ENCODE data around the gene C4B. TPM values are rescaled to one million over a fixed set of nuclear protein-coding genes. Genes with fewer than 3 reads are reported as not detected.
"Not testable (repeated sequence)": the region's sequence is repeated elsewhere in the genome, so short reads cannot be mapped to it uniquely, and the experiment has no call there.

C4B gene
- total RNA-seq, 1 donor from 2014 or later: 3.2 TPM

DNA sequence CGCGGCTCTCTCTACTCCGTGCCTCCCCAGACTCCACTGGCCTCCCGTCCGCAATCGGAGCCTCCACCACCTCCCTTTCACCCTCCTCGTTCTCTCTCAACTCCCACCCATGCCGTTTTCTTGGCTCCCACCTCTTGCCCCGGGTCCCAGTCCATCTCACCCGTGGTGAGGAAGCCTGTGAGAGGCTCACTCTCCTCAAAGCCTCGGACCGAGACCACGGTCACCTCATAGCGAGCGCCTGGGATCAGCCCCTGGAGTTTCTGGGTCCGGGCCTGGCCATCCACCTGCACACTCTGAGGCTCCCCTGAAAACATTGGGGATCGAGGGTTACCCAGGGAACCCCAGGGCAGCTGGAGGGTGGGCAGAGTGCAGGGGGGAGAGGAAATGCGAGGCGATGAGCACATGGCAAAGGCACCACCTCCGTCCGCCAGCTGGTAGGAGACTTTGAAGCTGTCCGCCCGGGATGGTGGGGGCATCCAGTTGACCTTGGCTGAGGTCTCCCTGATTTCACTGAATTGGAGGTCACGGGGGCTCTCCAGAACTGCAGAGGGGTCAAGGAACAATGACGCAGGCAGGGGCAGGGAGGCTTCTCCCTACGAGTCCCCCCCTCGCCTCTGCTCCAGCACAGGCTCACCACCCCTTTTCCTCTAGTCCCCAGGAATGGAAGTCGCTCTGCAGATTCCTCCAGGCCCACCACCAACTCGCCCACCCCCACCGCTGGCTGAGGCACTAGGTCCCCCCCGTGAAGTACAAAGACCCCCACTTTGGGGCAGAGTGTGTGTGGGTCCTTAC, 29.2 kb downstream of the C4B start:
- not testable (repeated sequence) for H3K9me3 ChIP-seq (ENCODE audit: insufficient read depth, low read depth, low read length); H3K36me3 ChIP-seq (ENCODE audit: insufficient read depth, low read length); DNase-seq (ENCODE audit: low read depth); H3K4me3 Mint-ChIP-seq (ENCODE audit: unreplicated experiment); H3K27me3 Mint-ChIP-seq (ENCODE audit: low read depth, unreplicated experiment); H3K4me3 ChIP-seq (ENCODE audit: insufficient read depth, low read depth, low read length); H4K20me1 ChIP-seq (ENCODE audit: insufficient read depth, low read length); H3K4me2 ChIP-seq (ENCODE audit: low read length); H3K36me3 Mint-ChIP-seq (ENCODE audit: low read depth, unreplicated experiment); H2AFZ ChIP-seq (ENCODE audit: low read depth, low read length); H3K27ac Mint-ChIP-seq (ENCODE audit: unreplicated experiment); FAIRE-seq; H3K9ac ChIP-seq (ENCODE audit: low read length); H3K4me1 Mint-ChIP-seq (ENCODE audit: low read depth, unreplicated experiment); H3K27me3 ChIP-seq (ENCODE audit: insufficient read depth, low read length); H3K9me3 Mint-ChIP-seq (ENCODE audit: unreplicated experiment); H3K79me2 ChIP-seq (ENCODE audit: insufficient read depth, low read length); H3K27ac ChIP-seq (ENCODE audit: low read depth, low read length)
- H3K4me1 ChIP-seq (ENCODE audit: insufficient read depth, low read length): peaks cover 20% of the 10 kb centered on the region

- not testable (repeated sequence) for FAIRE-seq
Observed at GRCh38 chr6:32044916-32045315, 30.3 kb downstream of the C4B start.

DNA sequence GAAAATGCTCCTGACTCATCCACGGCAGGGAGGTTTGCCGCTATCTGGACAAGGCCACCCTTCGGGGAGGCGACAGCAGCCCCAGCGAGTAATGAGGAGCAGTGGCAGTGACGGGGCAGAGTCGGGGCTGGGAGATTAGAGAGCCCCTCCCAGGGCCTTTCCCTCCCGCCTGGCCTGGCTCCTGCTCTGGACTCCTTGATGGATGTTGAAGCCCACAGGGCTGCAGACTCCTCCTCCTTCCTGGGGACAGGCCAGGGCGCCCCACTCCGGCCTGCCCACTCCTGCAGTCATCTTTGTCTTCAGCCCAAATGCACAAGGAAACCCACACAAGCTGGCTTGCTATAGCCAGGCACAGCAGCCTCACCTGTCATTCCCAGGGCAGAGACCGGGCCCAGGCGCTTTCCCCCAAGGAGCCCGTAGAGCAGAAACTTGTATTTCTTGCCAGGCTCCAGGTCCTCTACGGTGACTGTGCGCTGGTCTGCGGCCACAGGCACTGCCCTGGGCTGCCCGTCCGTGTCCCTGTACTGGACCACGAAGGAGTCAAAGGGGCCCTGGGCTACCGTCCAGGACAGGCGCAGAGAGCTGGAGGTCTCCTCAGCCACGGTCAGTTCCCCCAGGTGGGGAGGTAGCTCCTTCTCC, 31.3 kb downstream of the C4B start:
- Histone ChIP-seq H3K36me3 (ENCODE audit: insufficient read depth, low read length) (no peaks in the 10 kb centered on the region), H3K27me3 (ENCODE audit: insufficient read depth, low read length) (no peaks in the 10 kb centered on the region), H2AFZ (ENCODE audit: low read depth, low read length) (peak overlapping the region; percentile 32), H3K4me2 (ENCODE audit: low read length) (peak overlapping the region; percentile 58), H3K79me2 (ENCODE audit: insufficient read depth, low read length) (no peaks in the 10 kb centered on the region), H3K4me3 (ENCODE audit: insufficient read depth, low read depth, low read length) (no peak overlapping the region), H3K4me1 (ENCODE audit: insufficient read depth, low read length) (peaks cover 20% of the 10 kb centered on the region), H3K27ac (ENCODE audit: low read depth, low read length) (no peak overlapping the region), H3K9me3 (ENCODE audit: insufficient read depth, low read depth, low read length) (no peaks in the 10 kb centered on the region), H3K9ac (ENCODE audit: low read length) (no peak overlapping the region), H4K20me1 (ENCODE audit: insufficient read depth, low read length) (no peaks in the 10 kb centered on the region)
- no peak for DNase-seq (ENCODE audit: low read depth)
- H3K27ac Mint-ChIP-seq (ENCODE audit: unreplicated experiment): no peak overlapping the region
- FAIRE-seq: no peak
- TF ChIP-seq EZH2 (IDR thresholded peaks at IDR 0.05; ENCODE audit: insufficient read depth, low read length): no peak
- TF ChIP-seq, protein P1, sequence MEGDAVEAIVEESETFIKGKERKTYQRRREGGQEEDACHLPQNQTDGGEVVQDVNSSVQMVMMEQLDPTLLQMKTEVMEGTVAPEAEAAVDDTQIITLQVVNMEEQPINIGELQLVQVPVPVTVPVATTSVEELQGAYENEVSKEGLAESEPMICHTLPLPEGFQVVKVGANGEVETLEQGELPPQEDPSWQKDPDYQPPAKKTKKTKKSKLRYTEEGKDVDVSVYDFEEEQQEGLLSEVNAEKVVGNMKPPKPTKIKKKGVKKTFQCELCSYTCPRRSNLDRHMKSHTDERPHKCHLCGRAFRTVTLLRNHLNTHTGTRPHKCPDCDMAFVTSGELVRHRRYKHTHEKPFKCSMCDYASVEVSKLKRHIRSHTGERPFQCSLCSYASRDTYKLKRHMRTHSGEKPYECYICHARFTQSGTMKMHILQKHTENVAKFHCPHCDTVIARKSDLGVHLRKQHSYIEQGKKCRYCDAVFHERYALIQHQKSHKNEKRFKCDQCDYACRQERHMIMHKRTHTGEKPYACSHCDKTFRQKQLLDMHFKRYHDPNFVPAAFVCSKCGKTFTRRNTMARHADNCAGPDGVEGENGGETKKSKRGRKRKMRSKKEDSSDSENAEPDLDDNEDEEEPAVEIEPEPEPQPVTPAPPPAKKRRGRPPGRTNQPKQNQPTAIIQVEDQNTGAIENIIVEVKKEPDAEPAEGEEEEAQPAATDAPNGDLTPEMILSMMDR (IDR thresholded peaks at IDR 0.05; ENCODE audit: insufficient read depth, low read depth, low read length): no peak
- H3K4me1 Mint-ChIP-seq (ENCODE audit: low read depth, unreplicated experiment): peaks cover 7% of the 10 kb centered on the region
- H3K9me3 Mint-ChIP-seq (ENCODE audit: unreplicated experiment): no peaks in the 10 kb centered on the region
- peaks cover 19% of the 10 kb centered on the region for H3K27me3 Mint-ChIP-seq (ENCODE audit: low read depth, unreplicated experiment)
- no peak overlapping the region for H3K4me3 Mint-ChIP-seq (ENCODE audit: unreplicated experiment)
- no peaks in the 10 kb centered on the region for H3K36me3 Mint-ChIP-seq (ENCODE audit: low read depth, unreplicated experiment)

More at GRCh38 chr6:32044916-32045315, 30.3 kb downstream of the C4B start:
- not testable (repeated sequence) for H3K4me1 Mint-ChIP-seq (ENCODE audit: low read depth, unreplicated experiment); H3K4me3 Mint-ChIP-seq (ENCODE audit: unreplicated experiment); H3K9ac ChIP-seq (ENCODE audit: low read length); H3K9me3 ChIP-seq (ENCODE audit: insufficient read depth, low read depth, low read length); H3K79me2 ChIP-seq (ENCODE audit: insufficient read depth, low read length); H3K27ac ChIP-seq (ENCODE audit: low read depth, low read length); H3K36me3 ChIP-seq (ENCODE audit: insufficient read depth, low read length); H3K27ac Mint-ChIP-seq (ENCODE audit: unreplicated experiment); H2AFZ ChIP-seq (ENCODE audit: low read depth, low read length); H4K20me1 ChIP-seq (ENCODE audit: insufficient read depth, low read length); H3K9me3 Mint-ChIP-seq (ENCODE audit: unreplicated experiment); H3K27me3 ChIP-seq (ENCODE audit: insufficient read depth, low read length); H3K4me3 ChIP-seq (ENCODE audit: insufficient read depth, low read depth, low read length); H3K4me2 ChIP-seq (ENCODE audit: low read length); H3K36me3 Mint-ChIP-seq (ENCODE audit: low read depth, unreplicated experiment); DNase-seq (ENCODE audit: low read depth)
- H3K4me1 ChIP-seq (ENCODE audit: insufficient read depth, low read length): peaks cover 20% of the 10 kb centered on the region
- peaks cover 10% of the 10 kb centered on the region for H3K27me3 Mint-ChIP-seq (ENCODE audit: low read depth, unreplicated experiment)

All from astrocyte (in vitro differentiated cells and primary cell).